ENCODE data around the gene CRYAA.
"Not testable (repeated sequence)": the region's sequence is repeated elsewhere in the genome, so short reads cannot be mapped to it uniquely, and the experiment has no call there.

Gene CRYAA

DNA sequence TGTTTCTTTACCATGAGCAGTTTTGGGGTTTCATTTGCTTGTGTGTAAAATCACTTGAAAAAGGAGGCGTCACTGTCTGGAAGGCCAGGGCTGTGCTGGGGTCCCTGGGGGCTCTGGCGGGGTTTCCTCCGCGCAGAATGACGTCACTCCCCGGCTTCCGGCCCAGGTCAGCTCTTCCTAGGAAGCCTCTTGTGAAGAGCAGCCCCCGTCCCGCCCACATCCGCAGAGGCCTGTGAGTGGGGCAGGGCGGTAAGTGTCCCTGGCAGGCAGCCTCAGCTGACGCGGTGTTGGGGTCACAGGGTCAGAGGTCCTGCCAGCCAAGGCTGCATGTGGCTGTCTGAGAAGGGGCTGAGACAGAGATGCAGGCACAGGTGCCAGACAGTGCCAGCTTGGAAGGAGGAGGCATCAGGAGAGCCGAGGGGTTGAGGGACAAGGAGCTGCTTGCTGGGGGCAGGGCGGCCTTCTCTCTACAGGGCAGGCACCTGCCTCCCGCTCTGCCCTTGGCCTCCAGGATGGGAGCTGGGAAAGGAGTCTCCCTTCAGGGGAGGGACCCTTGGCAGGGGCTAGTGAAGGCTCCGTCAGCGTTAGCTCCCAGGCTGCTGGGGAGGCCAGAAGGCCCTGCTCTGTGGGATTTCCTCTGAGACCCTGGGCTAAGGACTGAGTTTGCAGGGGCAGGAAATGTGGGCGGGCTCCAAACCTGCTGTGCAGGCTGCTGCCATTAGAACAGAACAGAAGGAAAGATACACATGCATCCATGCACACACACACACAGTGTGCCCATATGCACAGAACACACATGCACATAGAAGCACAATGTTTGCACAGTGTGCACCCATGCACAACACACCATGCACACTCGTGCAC is 8.5 kb downstream of the CRYAA start:
- not testable (repeated sequence) for DNase-seq

DNA sequence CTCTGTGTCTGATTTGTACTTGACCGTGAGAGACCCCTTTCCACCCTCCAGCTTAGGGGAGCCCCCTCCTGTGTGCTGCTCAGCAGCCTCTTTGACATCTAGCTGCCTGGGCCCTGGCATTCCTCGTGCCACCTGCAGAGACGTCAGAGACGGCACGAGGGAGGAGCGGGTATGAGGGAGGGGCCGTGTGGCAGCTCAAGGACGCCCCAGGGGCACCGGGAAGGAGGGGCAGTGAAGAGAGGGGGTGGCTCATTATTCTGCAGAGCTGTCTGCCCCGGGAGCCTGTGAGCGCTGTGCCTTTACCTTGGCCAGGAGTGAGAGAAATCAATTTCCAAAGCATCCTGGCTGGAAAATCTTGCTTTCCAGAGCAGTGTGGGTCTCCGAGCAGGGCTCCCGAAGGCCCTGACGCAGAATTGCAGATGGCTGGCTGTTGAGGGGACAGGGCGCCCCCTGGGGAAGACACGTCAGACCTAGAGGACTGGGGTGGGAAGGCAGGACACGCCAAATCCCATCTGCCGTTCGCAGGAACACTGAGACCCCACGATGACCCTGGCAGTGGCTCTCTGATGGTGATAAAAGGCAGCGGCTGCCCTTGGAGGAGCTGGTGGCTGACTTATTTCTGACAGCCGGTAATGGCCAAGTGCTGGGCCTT is 9.5 kb downstream of the CRYAA start:
- DNase-seq, result not testable (repeated sequence)

DNA sequence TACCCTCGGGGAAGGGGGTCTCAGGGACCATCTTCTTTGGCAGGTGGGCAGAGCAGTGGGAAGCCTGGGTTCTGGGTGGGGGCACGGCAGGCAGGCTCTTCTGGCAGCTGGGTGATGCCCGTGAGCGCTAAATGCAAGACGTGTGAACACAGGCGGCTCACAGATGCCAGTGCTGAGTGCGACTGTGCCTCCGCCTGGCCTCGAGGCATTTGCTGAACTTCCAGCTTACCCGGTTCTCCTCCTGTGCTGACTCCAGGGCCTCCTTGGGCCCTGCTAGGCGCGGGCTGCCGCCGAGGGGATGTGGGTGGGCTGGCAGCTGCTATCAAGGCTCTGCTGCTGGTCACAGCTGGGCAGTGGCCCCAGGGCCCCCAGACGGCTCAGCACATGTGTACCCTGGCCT is 12.2 kb downstream of the CRYAA start:
- not testable (repeated sequence) for DNase-seq

DNA sequence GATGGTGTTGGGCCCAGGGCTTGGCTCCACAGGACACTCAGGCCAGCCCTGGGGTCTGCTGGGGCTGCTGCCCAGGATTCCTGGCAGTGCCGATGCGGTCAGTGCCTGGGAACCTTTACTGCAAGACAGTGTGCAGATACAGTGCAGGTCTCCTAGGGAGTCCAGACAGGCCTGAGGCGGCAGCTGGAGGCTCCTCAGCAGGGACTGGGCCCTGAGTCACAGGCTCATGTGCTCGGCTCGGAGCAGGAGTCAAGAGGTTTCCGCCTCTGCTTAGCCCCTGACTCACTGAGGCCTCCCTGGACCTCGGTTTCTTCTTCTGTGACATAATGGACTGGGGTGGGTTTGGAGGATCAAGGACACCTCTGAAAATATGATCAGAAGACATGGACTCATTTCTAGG is 18.5 kb downstream of the CRYAA start:
- DNase-seq, result not testable (repeated sequence)

DNA sequence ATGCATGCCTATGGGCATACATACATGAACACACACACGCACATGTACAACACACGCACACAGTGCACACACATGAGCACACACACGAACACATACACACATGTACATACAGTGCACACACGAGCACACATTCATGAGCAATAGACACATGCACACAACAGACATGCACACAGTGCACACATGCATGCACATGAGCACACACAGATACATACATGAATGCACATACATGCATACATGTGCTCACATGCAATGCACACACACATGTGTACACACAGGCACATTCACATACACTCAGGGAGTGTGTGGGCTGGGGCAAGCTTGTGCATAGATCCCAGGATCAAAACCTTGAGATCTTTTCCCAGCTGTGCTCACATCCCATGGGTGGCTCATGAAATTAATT is 18.9 kb downstream of the CRYAA start:
- DNase-seq, result peak; percentile 28

DNA sequence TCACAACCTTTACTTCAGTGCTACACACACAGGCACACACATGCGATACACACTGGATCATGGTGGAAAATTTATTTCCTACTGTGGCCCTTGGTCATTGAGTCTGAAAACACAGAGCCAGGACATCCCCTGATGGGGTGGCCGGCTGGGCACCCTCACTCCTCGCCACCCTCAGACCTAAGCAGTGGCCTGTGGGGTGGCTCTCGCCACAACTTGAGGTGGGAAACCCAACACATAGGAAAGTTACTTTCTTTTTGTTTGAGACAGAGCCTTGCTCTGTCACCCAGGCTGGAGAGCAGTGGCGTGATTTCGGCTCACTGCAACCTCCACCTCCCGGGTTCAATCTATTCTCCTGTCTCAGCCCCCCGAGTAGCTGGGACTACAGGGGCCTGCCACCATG is 19.4 kb downstream of the CRYAA start:
- peak; percentile 15 for DNase-seq

DNA sequence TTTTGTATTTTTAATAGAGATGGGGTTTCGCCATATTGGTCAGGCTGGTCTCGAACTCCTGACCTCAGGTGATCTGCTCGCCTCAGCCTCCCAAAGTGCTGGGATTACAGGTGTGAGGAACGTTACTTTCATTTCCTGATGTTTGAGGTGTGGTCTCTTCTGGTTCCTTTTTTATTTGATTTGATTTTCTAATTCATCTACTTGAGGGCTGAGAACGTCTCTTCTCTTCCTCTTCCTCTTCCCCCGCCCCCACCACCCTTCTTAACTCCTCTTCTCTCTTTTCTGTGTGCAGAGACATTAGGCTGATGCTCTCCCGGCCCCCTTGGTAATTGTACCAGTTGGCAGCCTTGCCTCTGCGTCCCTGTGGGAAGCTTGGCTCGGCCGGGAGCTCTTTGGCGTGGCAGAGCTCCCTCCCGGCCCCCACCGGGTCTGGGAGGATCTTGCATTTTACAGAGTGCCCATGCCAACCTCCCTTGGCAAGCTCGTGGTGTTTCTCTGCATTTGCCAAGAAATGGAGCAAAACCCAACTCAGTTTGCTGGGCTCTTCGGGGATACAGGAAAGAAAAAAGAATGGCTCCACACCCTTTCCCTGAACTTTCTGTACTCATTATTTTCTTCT is 19.9 kb downstream of the CRYAA start:
- peak; percentile 3 for DNase-seq

DNA sequence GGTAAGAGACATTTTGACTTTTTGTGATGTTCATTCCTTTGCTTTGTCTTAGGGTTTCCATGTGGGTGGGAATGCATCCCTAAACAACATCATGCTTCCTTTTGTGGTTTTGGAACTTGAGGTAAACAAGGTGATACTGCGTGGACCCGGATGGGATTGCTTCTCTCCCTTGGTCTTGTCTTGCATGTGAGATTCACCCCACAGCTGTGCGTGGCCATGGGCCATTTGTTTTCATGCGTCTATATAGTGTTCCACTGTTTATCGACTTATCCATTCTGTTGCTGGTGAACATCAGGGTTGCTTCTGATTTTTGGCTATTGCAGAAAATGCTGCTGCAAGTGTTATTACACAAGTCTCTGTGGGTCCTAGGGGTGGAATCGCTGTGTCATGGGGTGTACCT is 21.1 kb downstream of the CRYAA start:
- DNase-seq, result peak; percentile 18

DNA sequence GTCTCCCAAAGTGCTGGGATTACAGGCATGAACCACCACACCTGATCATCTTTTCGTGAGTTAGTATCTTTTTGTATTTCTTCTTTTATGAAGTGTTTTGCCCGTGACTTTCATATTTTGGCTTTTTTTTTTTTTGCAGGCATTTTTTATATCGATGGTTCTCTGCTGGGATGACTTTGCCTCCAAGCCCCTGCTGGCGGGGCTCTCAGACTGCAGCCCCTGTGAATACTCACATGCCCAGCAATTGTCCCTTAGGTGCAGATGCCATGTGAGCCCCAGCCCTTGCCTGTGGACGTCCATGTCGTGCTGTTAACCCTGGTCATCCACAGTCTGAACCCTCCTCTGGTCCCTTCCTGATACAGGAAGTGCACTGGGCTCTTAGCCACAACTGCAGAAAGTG is 21.7 kb downstream of the CRYAA start:
- DNase-seq, result peak; percentile 6

DNA sequence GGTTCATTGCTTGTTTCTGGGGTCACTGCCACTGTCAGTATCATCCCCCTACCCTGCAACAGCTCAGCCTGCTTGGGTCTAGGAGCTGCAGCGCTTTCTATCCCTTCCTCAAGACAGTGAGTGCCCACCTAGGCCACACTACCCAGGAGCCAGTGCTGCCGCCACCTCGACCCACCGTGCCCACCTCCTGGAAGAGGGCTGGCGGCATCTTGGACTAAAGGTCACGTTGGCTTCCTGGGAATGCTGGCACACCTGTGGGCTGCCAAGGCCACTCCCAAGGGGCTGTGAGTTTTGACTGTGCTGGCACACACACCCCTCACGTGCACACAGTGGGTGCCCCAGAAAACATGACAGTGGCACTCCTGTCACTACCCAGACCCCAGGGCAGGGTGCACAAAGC is 22.1 kb downstream of the CRYAA start:
- peak; percentile 25 for DNase-seq

DNA sequence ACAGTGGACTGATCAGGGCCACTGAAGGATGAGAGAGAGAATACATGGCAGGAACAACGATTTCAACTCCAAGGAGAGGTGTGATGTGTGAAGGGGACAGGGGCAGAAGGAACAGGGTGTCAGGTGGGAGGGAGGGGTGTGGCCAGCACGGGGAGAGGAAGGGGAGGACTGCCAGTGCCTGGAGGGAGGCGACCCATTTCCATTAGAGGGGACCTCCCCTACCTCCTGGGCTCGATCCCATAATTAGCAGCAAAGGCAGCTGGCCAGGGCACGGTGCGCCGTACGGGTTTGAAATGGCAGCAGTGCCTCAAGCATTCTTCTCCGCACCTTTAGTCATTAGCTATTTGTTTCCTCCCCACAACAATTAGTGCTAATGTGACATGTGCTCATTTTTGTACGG is 22.7 kb downstream of the CRYAA start:
- DNase-seq, result peak; percentile 17

DNA sequence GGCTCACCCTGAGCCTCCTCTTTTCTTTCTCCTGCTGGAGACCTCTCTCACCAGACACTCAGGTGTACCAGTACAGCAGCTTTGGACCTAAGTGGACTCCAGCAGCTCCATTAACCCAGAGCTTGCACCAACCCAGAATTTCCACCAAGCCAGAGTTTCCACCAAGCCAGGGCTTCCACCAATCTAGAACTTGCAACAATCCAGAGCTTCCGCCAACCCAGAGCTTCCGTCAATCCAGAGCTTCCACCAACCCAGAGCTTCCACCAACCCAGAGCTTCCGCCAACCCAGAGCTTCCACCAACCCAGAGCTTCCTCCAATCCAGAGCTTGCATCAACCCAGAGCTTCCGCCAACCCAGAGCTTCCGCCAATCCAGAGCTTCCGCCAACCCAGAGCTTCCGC is 23.2 kb downstream of the CRYAA start:
- peak; percentile 1 for DNase-seq

DNA sequence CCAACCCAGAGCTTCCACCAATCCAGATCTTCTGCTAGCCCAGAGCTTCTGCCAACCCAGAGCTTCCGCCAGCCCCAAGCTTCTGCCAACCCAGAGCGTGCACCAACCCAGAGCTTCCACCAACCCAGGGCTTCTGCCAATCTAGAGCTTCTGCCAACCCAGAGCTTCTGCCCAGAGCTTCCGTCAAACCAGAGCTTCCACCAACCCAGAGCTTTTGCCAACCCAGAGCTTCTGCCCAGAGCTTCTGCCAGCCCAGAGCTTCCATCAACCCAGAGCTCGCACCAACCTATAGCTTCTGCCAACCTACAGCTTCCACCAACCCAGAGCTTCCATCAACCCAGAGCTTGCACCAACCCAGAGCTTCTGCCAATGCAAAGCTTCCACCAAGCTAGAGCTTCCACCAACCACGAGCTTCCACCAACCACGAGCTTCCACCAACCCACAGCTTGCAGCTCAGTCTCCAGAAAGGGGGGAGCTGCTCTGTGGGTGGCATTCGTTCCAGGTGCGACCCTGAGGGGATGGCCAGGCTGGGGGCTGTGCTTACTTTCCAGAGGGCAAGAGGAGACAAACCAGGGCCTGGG is 23.8 kb downstream of the CRYAA start:
- peak; percentile 28 for DNase-seq

DNA sequence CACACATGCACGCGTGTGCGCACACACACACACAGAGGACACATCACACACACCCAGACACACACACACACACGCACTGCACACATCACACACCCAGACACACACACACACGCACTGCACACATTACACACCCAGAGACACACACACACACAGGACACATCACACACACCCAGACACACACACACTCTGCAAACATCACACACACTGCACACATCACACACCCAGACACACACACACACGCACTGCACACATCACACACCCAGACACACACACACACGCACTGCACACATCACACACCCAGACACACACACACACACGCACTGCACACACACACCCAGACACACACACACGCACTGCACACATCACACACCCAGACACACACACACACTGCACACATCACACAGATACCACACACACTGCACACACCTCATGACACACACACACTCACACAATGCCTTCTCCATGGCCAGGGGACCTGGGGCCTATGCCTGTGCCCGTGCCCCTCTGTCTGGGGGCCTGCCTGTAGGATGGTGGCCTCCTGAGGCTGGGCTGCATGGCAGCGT is 24.4 kb downstream of the CRYAA start:
- DNase-seq, result peak; percentile 20

DNA sequence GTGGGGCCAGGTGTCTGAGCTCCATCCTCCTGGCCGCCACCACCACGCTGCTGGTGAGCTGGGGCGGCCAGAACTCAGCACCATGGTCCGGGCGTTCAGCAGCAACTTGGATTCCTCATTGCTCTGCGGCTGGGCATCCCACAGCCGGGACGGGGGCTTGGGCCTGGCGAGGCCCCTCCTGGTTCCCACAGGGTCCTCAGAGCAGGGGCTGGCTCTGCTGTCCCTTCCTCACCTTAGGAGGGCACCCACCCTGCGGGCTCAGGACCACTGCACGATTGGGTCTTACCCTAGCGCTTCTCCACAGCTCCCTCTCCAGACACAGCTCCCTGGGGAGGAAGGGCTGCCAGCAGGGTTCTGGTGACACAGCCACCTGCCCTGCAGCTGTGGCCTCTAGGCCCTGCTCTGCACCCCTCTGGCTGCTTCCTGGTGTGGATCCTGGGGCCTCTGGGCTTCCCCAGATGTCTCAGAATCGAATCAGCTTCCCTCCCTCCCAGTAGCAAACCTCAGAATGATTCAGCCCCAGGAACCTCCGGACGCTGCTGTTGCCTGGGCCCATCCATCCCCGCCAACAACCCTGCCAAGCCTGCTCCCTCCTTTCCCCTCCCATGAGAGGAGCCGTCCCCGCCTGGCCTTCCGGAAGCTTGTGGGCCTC is 25.0 kb downstream of the CRYAA start:
- DNase-seq, result peak; percentile 47

DNA sequence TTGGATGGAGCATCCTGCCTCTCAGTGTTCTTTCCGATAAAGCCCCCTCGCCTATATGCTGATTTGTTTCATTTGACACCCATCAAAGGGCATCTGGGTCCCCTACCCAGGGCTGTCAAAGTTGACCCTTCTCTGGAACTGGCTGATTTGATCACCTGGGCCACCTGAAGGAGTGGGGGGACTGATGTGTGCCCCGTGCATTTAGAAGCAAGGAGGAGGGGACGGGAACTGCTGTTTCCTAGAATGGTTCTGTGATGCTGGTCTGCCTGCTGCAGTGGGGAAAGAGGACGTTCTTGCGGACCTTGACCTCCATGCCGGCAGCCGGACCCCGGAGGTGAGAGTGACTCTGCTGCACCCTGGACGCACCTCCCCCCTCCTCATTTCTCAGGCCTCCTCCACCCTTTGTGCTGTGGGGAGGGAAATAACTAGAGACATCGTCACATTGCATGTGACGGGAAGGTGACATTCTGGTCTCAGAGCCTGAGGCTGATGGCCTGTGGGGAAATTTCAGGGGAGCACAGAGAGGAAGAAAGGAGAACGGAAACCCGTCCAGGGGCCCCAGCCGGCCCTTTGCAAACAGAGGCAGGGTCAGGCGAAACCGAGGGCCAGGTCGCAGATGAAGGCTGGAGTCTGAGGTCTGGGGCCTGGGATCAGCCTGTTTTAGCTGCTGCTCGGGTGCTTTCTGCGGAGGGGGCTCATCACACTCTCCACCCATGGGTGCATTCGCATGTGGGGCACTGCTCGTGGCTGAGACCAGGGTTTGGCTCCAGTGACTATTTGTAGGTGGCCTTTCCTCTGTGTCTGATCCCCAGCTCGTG is 25.7 kb downstream of the CRYAA start:
- peak; percentile 35 for DNase-seq

DNA sequence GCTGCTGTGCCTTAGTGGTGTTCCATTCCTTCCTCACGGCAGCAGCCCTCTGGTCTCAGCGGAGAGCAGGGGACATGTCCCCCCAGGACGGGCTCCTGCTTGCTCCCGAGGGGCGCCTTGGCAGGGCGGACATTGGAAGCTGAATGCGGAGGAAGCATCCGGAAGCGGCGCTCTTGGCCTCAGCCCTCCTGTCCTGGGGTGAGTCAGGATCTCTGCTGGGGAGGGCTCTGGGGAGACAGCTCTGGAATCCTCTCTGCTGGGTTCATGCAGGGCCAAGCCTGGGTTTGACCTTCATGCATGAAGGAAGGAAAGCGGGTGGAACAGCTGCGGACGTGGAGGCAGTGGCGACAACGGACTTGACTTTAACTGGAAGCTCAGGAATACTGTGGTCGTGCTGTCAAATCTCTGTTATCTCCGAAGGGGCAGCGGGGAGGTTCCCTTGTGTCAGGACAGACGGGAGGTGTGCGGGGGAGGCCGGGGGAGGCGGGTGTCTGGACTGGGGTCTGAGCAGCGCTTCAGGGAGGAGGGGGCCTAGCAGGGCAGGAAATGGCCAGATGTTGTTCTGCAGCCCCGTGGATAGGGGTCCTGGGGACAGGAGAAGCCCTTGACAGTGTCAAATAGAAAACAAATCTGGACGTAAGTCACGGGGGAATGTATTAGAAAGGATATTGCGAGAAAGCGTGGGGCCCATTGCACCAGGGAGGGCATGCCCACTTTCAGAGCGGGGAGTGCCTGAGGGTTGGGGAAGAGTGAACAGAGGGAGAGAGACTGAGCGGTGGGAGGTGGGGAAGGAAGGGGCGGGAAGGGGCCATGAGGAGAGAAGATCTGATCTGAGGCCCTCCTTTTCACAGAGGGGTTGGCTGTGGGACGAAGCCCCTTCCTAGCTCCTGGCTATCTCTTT is 26.6 kb downstream of the CRYAA start:
- DNase-seq, result peak; percentile 34

DNA sequence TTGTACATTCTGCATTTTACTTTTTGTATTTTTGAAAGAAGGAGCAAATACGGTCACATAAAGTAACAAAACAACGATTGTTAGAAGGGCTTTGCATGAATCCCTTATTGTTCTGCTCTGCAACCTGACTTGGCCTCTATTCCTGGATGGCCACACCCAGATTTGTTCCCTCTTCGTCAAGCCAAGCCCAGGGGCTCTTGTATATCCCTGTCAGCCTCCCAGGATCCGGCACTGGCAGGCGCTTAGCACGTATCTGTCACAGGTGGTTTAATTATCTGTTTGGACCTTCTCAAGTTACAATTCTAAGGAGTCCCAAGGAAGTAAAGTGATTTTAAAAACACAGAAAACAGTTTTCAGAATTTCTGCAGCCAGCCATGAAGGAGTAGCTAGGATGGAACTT is 28.0 kb downstream of the CRYAA start:
- DNase-seq, result peak; percentile 30

DNA sequence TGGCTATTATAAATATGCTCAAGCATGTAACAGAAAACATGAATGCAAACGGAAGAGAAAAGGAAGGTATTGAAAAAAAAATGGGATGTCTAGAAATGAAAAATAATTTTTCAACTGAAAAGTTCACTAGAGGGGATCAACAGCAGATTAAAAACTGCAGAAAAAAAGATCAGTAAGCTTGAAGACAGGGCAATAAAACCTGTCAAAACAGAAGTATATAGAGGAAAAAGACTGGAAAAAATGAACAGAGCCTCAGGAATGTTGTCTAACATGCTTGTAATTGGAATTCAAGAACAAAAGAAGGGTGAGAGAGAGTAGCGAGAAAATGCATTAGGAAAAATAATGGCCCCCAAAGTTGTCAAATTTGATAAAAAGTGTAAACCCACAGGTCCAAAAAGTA is 29.6 kb downstream of the CRYAA start:
- DNase-seq, result no peak

DNA sequence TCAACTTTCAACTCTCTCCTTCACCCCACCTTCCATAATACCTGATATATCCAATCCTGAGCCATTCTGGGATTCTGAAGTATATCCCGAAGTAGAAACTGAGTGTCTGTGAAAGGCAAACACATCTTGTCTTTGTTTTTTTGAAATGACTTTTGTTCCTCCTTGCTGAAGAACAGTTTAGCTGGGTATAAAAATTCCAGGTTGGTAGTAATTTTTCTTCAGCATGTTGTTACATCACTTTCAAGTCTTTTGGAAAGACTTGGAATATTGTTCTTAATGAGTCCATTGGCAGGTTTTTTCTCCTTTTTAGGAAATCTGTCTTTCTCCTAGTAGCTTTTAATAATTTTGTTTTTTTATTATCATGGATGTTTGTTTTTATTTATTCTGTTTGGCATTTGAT is 32.7 kb downstream of the CRYAA start:
- DNase-seq, result no peak

DNA sequence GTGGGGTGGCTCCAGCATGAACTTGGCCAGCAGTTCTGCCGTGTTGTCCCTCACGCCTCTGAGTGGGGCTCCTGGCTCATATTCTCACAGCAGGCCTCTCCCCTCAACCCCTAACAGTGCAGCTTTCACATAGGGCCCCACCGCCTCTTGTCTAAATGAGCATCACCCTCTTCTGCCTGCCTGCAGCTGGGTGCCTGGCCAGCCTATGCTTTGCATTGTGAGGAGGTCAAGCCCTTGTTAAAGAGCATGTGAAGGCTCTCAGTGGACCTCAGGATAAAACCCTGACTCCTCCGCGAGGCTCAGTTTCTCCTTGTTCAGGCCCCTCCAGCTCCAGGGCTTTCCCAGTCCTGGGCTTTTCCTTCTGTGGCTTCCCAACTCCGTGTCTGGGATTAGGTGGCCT is 34.8 kb downstream of the CRYAA start:
- peak; percentile 28 for DNase-seq
